HG03571 (cell line): Measurements from ENCODE around the gene GSG1L.
"Not testable (repeated sequence)": the region's sequence is repeated elsewhere in the genome, so short reads cannot be mapped to it uniquely, and the experiment has no call there.

ENCODE experiments used
- ATAC-seq: cut with Tn5 transposase; IDR thresholded peaks from one replicate; pipeline ENCODE4 v1.9.1; 2021; ENCODE audit not compliant: unreplicated experiment

Gene GSG1L

GRCh38 chr16:27917949-27918348 is 145.6 kb downstream of the GSG1L start:
- ATAC-seq: no peak

DNA sequence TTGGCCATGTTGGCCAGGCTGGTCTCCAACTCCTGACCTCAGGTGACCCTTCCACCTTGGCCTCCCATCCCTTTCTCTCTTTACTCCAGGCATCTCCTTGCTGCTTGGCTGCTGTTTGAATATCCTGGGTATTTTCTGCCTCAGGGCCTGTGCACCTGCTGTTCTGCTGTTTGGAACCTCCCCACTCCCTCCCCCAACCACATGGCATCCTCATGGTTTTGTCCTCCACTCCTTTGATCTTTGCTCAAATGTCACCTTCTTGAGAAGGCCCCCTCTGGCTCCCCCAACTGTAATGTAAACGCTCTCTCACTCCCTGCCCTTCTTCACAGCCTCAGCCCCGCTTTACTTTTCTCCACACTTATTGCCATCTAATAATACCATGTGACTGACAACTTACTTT is 152.0 kb downstream of the GSG1L start:
- no peak for ATAC-seq

GRCh38 chr16:27907457-27907972 is 156.0 kb downstream of the GSG1L start:
- no peak for ATAC-seq

- no peak for ATAC-seq
These were observed 156.6 kb downstream of the GSG1L start for GRCh38 chr16:27906883-27907282.

DNA sequence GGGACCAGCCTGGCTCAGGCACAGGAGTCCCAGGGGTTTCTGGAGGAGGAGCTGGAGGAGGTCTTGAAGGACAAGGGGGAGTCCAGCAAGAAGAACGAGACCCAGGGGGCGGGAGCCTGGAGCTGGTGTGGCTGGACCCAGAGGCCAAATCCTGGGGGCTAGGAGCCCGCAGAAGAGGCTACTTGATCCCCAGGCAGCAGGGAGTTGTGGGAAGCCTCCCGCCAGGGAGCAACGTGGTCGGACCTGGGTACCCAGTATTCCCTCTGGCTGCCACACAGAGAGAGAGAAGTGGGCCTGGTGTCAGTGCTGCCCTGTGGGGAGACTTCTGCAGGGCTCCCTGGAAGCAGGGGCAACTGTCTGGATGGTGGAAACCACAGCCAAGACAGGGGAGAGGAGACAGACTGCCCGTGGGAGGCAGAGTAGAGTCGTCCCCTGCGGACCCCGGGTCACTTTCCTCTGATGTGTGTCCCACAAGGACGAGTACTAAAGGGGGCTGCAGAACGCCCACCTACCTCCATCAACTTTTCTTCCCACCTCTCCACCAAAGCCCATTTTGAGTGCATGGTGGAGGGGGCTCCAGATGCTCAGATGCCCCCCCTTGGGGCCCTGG is 160.4 kb downstream of the GSG1L start:
- no peak for ATAC-seq

- ATAC-seq: no peak
These were observed 161.0 kb downstream of the GSG1L start for GRCh38 chr16:27902551-27902950.

DNA sequence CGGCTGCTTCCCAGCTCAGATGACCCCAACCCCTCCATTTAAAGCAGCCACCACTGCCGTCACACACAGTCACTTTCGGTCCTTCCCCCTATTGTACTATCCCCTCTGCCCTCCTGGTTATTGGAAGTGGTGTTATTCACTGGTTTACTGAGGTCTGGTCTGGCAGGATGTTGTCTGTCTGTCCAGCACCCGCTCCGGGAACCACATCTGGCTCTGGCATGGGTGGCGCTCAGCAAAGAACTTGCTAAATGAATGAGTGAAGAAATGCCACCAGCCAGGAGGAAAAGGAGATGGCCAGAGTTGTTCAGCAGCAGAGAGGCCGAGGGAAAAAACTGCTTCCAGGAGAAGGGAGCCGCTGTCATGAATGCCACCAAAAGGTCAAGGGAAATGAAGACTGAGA is 161.6 kb downstream of the GSG1L start:
- no peak for ATAC-seq

DNA sequence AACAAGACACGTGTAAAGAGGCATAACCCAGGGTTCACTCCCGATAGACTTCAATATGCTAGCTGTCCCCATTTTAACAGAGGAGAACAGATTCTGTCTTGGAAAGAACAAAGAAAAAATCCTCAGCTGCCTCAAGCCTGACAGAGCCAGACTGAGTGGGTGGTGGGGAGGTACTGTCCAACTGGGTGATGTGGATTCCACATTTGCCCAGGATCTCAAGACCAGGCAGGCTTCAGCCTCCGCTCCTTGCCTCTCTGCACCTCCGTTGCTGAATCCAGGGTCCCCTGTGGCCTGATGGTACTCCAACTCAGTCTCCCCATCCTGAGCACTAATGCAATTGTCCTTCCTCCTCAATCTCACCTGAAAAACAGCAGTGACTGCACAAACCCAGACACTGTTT is 163.8 kb downstream of the GSG1L start:
- no peak for ATAC-seq

GRCh38 chr16:27894386-27894785 is 169.1 kb downstream of the GSG1L start:
- no peak for ATAC-seq

- no peak for ATAC-seq
These were observed 170.6 kb downstream of the GSG1L start for GRCh38 chr16:27892879-27893278.

DNA sequence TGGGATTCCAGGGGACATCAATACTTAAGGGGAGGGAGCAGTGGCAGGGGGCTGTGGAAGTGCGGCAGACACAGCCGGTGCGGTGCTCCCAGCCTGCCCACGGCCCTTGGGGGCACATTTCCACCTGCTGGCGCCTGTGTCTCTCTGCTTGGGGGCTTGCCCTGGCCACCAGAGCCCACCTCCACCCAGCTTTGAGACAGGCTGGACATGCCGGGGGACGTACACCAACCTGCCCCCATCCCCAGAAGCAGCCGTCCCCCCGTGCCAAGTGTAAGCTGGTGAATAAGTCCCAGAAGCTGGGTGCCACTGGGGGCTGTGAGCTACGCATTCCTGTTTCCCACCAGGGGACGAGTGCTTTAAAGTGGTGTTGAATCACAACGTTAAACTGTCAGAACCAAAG is 172.6 kb downstream of the GSG1L start:
- no peak for ATAC-seq

DNA sequence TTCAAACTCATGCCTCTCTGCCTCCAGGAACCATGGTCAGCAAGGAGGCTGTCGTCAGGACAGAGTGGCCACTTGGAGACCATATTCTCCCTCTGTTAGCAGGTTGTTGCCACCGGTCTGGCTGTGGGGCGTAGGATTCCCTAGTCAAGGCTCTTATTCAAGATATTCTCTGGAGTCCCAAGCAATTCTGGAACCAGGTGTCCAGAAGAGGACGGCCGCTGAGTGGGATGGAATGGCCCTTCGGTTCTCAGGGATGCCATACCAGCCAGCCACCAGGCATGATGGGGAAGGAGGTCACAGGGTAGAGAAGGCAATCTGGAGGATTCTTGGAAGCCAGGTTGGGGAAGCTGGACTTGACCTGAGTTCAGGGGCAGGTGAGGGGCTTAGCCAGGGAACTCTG is 173.5 kb downstream of the GSG1L start:
- ATAC-seq: no peak

DNA sequence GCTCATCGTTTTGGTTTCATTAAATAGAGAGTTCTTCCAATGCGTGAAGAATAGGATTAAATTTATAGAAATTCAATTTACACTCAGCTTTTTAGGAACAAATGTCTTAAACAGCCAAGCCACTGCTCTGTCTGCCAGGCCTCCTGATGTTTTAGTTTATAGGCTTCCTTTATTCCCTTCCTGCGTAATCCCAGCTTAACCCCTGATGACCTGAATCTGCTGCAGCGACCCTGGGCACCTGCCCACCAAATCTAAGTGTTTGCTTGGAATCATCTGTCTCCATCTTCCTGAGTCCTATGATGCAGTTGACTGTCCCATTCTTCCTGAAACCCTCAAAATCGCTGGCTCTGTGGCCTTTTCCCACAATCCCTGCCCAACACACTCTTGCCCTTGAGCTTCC is 179.9 kb downstream of the GSG1L start:
- ATAC-seq: no peak

DNA sequence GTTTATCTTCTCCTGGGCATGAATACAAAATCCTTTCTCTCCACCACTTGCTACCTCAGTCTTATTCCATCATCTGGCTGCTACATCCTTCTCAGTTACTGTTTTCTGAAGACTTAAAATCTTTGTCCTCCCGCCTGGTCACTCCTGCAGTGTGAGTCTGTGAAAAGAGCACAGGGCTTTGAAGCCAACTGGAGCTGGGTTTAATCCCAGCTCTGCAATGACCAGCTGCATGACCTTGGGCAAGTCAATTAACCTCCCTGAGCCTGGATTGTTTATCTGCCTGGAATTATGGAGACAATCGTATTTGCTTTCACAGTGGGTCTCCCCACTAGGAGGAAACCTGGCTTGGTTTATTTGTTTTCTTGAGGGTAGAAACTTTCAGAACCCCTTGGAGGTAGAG is 183.2 kb downstream of the GSG1L start:
- ATAC-seq: no peak

GRCh38 chr16:27879601-27880247 is 183.8 kb downstream of the GSG1L start:
- no peak for ATAC-seq

DNA sequence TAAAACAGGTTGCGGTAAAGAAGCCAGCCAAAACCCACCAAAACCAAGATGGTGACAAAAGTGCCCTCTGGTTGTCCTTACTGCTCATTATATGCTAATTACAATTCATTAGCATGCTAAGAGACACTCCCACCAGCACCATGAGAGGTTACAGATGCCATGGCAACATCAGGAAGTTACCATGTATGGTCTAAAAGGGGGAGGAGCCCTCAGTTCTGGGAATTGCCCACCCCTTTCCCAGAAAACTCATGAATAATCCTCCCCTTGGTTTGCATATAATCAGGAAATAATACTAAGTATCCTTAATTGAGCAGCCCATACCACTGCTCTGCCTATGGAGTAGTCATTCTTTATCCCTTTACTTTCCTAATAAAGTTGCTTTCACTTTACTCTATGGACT is 190.9 kb downstream of the GSG1L start:
- not testable (repeated sequence) for ATAC-seq

DNA sequence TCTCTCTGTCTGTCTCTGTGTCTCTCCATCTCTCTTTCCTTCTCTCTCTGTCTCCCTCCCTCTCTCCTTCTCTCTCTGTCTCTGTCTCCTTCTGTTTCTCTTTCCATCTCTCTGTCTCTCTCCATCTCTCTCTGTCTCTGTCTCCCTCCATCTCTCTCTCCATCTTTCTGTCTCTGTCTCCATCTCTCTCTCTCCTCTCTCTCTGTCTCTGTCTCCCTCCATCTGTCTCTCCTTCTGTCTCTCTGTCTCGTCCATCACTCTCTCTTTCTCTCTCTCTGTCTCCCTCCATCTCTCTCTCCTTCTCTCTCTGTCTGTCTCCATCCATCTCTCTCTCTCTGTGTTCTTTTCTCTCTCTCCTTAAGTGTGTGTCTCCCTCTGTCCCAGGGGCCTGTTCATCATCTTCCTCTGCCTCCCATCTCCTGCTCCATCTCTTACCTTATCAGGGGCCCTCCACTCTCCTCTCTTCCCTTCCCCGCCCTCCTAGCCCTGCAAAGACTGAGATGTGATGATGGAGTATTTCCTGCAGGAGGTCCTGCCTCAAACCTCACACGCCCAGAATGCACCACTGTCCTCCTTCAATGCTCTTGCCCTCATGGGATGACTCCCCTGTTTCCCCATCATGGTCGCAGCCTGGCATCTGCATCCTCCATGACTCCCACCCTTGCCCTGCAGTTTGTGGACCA is 193.3 kb downstream of the GSG1L start:
- no peak for ATAC-seq

GRCh38 chr16:27869411-27869810 is 194.1 kb downstream of the GSG1L start:
- no peak for ATAC-seq

- no peak for ATAC-seq
These were observed 195.3 kb downstream of the GSG1L start for GRCh38 chr16:27868180-27868579.

DNA sequence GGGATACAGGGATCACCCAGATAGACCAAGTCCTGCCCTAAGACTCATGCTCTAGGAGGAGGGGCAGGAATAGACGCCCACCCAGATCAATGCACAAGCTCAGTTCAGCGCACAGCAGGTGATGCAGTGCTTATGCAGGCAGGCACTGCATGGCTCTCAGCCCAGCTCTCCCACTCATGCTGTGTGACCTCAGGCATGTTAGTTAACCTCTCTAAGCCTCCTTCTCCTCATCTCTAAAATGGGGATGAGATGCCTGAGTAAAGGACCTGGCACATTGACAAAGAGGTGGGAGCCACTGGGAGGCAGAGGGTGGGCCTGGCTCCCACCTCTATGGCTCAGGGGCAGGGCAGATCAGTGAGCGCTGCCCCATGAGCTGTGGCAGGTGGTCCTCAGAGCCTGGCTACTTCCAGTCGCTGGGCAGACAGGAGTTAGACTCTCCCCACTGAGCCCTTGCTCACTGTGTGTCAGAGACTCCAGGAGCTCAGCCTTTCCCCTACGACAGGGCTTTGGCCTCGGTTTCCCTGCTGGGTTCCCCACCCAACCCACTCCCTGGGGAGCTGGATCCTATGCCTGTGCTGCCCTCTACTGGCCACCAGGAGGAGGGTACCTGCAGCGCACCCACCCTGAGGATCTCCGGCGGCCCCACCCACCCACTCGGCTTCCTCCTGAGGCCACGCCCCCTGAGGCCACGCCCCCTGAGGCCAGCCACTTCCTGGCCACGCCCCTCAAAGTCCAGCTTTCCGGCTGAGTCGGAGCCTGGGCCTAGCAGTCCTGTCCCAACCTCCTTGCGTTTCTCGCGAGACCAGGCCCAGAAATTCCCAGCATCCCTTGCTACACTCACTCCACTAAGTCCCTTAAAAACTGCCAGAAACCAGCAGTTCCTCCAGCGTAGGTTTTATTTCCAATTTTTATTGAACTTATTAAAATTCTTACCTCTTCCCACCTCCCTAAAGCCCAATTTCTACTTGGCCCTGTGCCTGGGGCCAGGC is 196.1 kb downstream of the GSG1L start:
- no peak for ATAC-seq

DNA sequence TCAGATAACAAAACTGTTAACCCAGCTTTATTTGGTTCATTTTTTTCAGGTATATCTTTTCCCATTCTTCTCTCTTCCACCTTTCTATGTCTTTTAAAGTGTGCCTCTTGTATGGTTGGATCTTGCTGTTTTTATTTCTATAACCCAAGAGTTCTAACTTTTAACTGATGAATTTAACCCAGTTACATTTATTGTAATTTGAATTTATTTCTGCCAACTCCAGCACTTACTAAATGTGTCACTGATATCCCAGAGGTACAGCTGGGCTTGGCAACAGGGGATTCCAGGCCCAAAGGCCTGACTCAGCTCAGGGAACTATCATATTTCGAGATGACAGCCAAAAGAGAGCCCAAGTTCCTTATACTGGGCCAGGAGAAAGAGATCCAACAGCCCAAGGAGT is 200.1 kb downstream of the GSG1L start:
- no peak for ATAC-seq
